ENCODE results near the gene RBM15.

- TF ChIP-seq TCF12 (IDR thresholded peaks at IDR 0.05) (no peak), TCF12 (CRISPR knock-in tag; IDR thresholded peaks at IDR 0.05) (no peak), DDIT3 (CRISPR knock-in tag; IDR thresholded peaks at IDR 0.05) (no peak), ZNF513 (CRISPR knock-in tag; conservative IDR thresholded peaks at IDR 0.05) (no peak), HNRNPL (IDR thresholded peaks at IDR 0.05; ENCODE audit: low read depth, low read length) (no peak), CTCF (CRISPR knock-in tag; IDR thresholded peaks at IDR 0.05) (no peak), ZNF274 (CRISPR knock-in tag; IDR thresholded peaks at IDR 0.05) (no peak), NBN (conservative IDR thresholded peaks at IDR 0.05) (no peak), SP2 (CRISPR knock-in tag; IDR thresholded peaks at IDR 0.05) (no peak), SMAD3 (CRISPR knock-in tag; IDR thresholded peaks at IDR 0.05) (no peak), POLR2A (IDR thresholded peaks at IDR 0.05; ENCODE audit: insufficient read depth in 1 of 2, low read depth in 2 of 2, low read length in 2 of 2) (no peak), MAZ (IDR thresholded peaks at IDR 0.05; ENCODE audit: borderline replicate concordance, low read depth, low read length) (no peak), MAZ (CRISPR knock-in tag; IDR thresholded peaks at IDR 0.05; ENCODE audit: low read depth) (no peak), ZBTB2 (CRISPR knock-in tag; IDR thresholded peaks at IDR 0.05; ENCODE audit: low read depth) (no peak), ZNF605 (CRISPR knock-in tag; IDR thresholded peaks at IDR 0.05) (no peak), ZNF281 (CRISPR knock-in tag; IDR thresholded peaks at IDR 0.05; ENCODE audit: borderline replicate concordance) (no peak)
Measured at GRCh38 chr1:110328700-110329099, 10.5 kb upstream of the RBM15 start.

Data from HepG2 (cell line).